ENCODE data around the gene MYOG.

- TF ChIP-seq CTCF (conservative IDR thresholded peaks at IDR 0.05; ENCODE audit: low read depth in 2 of 2) (peak; percentile 53 to 58), EZH2 (IDR thresholded peaks at IDR 0.05; ENCODE audit: low read depth, unreplicated experiment) (no peak), POLR2AphosphoS5 (IDR thresholded peaks at IDR 0.05; ENCODE audit: low read depth) (no peak), CREB1 (CRISPR knock-in tag; IDR thresholded peaks at IDR 0.05; ENCODE audit: low read depth) (no peak), ZNF114 (CRISPR knock-in tag; IDR thresholded peaks at IDR 0.05) (no peak), ETS1 (IDR thresholded peaks at IDR 0.05) (no peak), ZNF331 (CRISPR knock-in tag; IDR thresholded peaks at IDR 0.05; ENCODE audit: low read depth) (no peak), EZH2phosphoT487 (IDR thresholded peaks at IDR 0.05; ENCODE audit: unreplicated experiment) (no peak), JUNB (IDR thresholded peaks at IDR 0.05; ENCODE audit: unreplicated experiment) (no peak)
- TF ChIP-seq, protein P1, sequence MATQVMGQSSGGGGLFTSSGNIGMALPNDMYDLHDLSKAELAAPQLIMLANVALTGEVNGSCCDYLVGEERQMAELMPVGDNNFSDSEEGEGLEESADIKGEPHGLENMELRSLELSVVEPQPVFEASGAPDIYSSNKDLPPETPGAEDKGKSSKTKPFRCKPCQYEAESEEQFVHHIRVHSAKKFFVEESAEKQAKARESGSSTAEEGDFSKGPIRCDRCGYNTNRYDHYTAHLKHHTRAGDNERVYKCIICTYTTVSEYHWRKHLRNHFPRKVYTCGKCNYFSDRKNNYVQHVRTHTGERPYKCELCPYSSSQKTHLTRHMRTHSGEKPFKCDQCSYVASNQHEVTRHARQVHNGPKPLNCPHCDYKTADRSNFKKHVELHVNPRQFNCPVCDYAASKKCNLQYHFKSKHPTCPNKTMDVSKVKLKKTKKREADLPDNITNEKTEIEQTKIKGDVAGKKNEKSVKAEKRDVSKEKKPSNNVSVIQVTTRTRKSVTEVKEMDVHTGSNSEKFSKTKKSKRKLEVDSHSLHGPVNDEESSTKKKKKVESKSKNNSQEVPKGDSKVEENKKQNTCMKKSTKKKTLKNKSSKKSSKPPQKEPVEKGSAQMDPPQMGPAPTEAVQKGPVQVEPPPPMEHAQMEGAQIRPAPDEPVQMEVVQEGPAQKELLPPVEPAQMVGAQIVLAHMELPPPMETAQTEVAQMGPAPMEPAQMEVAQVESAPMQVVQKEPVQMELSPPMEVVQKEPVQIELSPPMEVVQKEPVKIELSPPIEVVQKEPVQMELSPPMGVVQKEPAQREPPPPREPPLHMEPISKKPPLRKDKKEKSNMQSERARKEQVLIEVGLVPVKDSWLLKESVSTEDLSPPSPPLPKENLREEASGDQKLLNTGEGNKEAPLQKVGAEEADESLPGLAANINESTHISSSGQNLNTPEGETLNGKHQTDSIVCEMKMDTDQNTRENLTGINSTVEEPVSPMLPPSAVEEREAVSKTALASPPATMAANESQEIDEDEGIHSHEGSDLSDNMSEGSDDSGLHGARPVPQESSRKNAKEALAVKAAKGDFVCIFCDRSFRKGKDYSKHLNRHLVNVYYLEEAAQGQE (IDR thresholded peaks at IDR 0.05; ENCODE audit: unreplicated experiment), result no peak
Observed at GRCh38 chr1:203126151-203126865, 40.5 kb upstream of the MYOG start.
